Renal pelvis (tissue), 12 donors: ENCODE results near the gene GIT1. TPM values are rescaled to one million over a fixed set of nuclear protein-coding genes. Genes with fewer than 3 reads are reported as not detected.

Experiments used
- DNase-seq: peaks from one replicate; pipeline ENCODE4 v3.0.0-alpha.2; 2013
- long read RNA-seq, 16 experiments: transcript quantifications; one replicate each; lab custom pipeline, GENCODE V29; 2026
- polyA plus RNA-seq, 3 donors: library from polyadenylated mRNA; unstranded; fragments of 120-200 nt; gene quantifications; one replicate each; pipeline ENCODE4 v1.2.1, GENCODE V29; 2013; ENCODE audit not compliant: insufficient read length in 3 of 3

Gene GIT1
- 10 to 100 TPM; 45.6 to 56.0 (median 52.5) TPM for polyA plus RNA-seq
- long read RNA-seq, donor 1, transcript GIT1-201 (20 exons, 3,768 nt) = major isoform, 5 of 5 reads
- long read RNA-seq, donor 1, partial matches to known transcripts = 0 of 5 reads
- long read RNA-seq, donor 1, other reads (novel, unspliced or antisense) = 0 of 5 reads
- long read RNA-seq, donor 2, transcript GIT1-201 (20 exons, 3,768 nt) = major isoform, 10 of 10 reads
- long read RNA-seq, donor 2, partial matches to known transcripts = 0 of 10 reads
- long read RNA-seq, donor 2, other reads (novel, unspliced or antisense) = 0 of 10 reads
- long read RNA-seq, donor 3, transcript GIT1-201 (20 exons, 3,768 nt) = major isoform, 5 of 5 reads
- long read RNA-seq, donor 3, partial matches to known transcripts = 0 of 5 reads
- long read RNA-seq, donor 3, other reads (novel, unspliced or antisense) = 0 of 5 reads
- long read RNA-seq, donor 4, transcript GIT1-201 (20 exons, 3,768 nt) = major isoform, 6 of 11 reads
- long read RNA-seq, donor 4, partial matches to known transcripts = 5 of 11 reads
- long read RNA-seq, donor 4, other reads (novel, unspliced or antisense) = 0 of 11 reads
- long read RNA-seq, donor 5, partial matches to known transcripts = 0 of 2 reads
- long read RNA-seq, donor 5, other reads (novel, unspliced or antisense) = 0 of 2 reads
- long read RNA-seq, donor 6, transcript GIT1-201 (20 exons, 3,768 nt) = major isoform, 7 of 14 reads
- long read RNA-seq, donor 6, partial matches to known transcripts = 7 of 14 reads
- long read RNA-seq, donor 6, other reads (novel, unspliced or antisense) = 0 of 14 reads
- long read RNA-seq, donor 7, transcript GIT1-201 (20 exons, 3,768 nt) = major isoform, 8 of 16 reads
- long read RNA-seq, donor 7, partial matches to known transcripts = 8 of 16 reads
- long read RNA-seq, donor 7, other reads (novel, unspliced or antisense) = 0 of 16 reads
- long read RNA-seq, donor 8, partial matches to known transcripts = 5 of 6 reads
- long read RNA-seq, donor 8, other reads (novel, unspliced or antisense) = 0 of 6 reads
- long read RNA-seq, donor 9, transcript GIT1-201 (20 exons, 3,768 nt) = major isoform, 9 of 11 reads
- long read RNA-seq, donor 9, partial matches to known transcripts = 0 of 11 reads
- long read RNA-seq, donor 9, other reads (novel, unspliced or antisense) = 0 of 11 reads
- long read RNA-seq, donor 10, partial matches to known transcripts = 8 of 10 reads
- long read RNA-seq, donor 10, other reads (novel, unspliced or antisense) = 0 of 10 reads
- long read RNA-seq, donor 11, partial matches to known transcripts = 0 of 4 reads
- long read RNA-seq, donor 11, other reads (novel, unspliced or antisense) = 0 of 4 reads
- long read RNA-seq, donor 12, transcript GIT1-201 (20 exons, 3,768 nt) = major isoform, 9 of 16 reads
- long read RNA-seq, donor 12, partial matches to known transcripts = 6 of 16 reads
- long read RNA-seq, donor 12, other reads (novel, unspliced or antisense) = 0 of 16 reads
- long read RNA-seq, donor 13, partial matches to known transcripts = 0 of 2 reads
- long read RNA-seq, donor 13, other reads (novel, unspliced or antisense) = 0 of 2 reads
- long read RNA-seq, donor 14 = 0 reads
- long read RNA-seq, donor 15 = 0 reads
- long read RNA-seq, donor 16, transcript GIT1-201 (20 exons, 3,768 nt) = major isoform, 6 of 12 reads
- long read RNA-seq, donor 16, partial matches to known transcripts = 5 of 12 reads
- long read RNA-seq, donor 16, other reads (novel, unspliced or antisense) = 0 of 12 reads

GRCh38 chr17:29589524-29590410 is at the start of gene GIT1:
Gene GIT1 (minus strand): TSS chr17:29589648. CDS start chr17:29589378, 270 bp downstream.
- DNase-seq = peak; percentile 89

- DNase-seq = no peak
These were observed 44.4 kb upstream of the GIT1 start for GRCh38 chr17:29633886-29634285.

GRCh38 chr17:29630630-29631193 is 41.3 kb upstream of the GIT1 start:
- no peak for DNase-seq

- no peak for DNase-seq
These were observed 40.4 kb upstream of the GIT1 start for GRCh38 chr17:29629839-29630238.

GRCh38 chr17:29628644-29629043 is 39.2 kb upstream of the GIT1 start:
- no peak for DNase-seq

GRCh38 chr17:29627951-29628350 is 38.5 kb upstream of the GIT1 start:
- DNase-seq = no peak

- DNase-seq = no peak
These were observed 35.7 kb upstream of the GIT1 start for GRCh38 chr17:29625037-29625750.

- no peak for DNase-seq
These were observed 35.1 kb upstream of the GIT1 start for GRCh38 chr17:29624586-29624985.

- no peak for DNase-seq
These were observed 33.8 kb upstream of the GIT1 start for GRCh38 chr17:29623283-29623647.

- DNase-seq = no peak
These were observed 33.2 kb upstream of the GIT1 start, which contains the start of gene CORO6 for GRCh38 chr17:29622337-29623282. Gene CORO6 (minus strand): TSS chr17:29622912. CDS start chr17:29621421, 1,491 bp downstream.

- DNase-seq = no peak
These were observed 32.3 kb upstream of the GIT1 start for GRCh38 chr17:29621751-29622194.

- DNase-seq = no peak
These were observed 31.5 kb upstream of the GIT1 start for GRCh38 chr17:29620779-29621500.

GRCh38 chr17:29620271-29620670 is 30.8 kb upstream of the GIT1 start:
- DNase-seq = no peak

- no peak for DNase-seq
These were observed 29.8 kb upstream of the GIT1 start for GRCh38 chr17:29619251-29619650.

- DNase-seq = no peak
These were observed 29.0 kb upstream of the GIT1 start for GRCh38 chr17:29618272-29619065.
